Hematopoietic multipotent progenitor cell treated with erythropoietin and hydrocortisone succinate and interleukin-3 and kit ligand, for 4 days (in vitro differentiated cells): ENCODE results near the gene CUTA.

Experiments used
- DNase-seq: peaks from one replicate; pipeline ENCODE4 v3.0.0-alpha.2; 2015

The CUTA gene

DNA sequence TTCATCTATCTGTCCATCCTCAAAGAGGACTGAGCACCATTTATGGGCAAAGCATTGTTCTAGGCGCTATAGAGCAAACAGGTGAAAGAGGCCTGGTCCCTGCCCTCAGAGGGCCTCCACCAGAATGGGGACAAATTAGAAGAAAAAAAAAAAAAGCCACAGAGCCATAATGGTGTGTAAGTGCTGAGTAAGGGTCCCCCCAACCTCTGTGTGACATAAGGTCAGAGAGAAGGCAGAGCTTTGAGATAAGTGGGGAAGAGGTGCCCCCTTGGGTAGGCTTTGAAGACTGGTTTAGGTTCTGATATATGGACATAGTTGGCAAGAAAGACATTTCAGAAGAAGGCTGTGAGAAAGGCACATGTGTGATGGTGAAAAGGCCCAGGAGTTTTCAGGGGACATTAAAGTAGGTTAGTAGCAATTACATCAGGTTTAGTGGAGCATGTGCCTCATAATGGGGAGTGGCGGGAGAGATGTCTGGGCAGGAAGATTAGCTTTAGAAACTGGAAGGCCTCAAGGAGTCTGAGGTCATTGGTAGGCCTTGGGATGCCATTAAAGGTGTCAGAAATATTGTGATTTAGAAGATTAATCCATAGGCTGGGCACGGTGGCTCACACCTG is 21.2 kb upstream of the CUTA start:
- DNase-seq: no peak

DNA sequence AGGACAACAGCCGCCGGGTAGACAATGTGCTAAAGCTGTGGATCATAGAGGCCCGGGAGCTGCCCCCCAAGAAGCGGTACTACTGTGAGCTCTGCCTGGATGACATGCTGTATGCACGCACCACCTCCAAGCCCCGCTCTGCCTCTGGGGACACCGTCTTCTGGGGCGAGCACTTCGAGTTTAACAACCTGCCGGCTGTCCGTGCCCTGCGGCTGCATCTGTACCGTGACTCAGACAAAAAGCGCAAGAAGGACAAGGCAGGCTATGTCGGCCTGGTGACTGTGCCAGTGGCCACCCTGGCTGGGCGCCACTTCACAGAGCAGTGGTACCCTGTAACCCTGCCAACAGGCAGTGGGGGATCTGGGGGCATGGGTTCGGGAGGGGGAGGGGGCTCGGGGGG is 19.8 kb upstream of the CUTA start:
- DNase-seq: no peak

DNA sequence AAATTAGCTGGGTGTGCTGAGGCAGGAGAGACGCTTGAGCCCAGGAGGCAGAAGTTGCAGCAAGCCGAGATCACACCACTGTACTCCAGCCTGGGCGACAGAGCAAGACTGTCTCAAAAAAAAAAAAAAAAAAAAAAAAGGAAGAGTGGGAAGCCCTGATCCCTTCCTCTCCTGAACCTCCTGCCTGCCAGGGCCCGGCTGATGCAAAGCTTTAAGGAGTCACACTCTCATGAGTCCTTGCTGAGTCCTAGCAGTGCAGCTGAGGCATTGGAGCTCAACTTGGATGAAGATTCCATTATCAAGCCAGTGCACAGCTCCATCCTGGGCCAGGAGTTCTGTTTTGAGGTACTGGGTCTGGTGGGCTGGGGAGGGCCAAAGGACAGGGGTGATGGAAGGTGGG is 17.1 kb upstream of the CUTA start:
- no peak for DNase-seq

DNA sequence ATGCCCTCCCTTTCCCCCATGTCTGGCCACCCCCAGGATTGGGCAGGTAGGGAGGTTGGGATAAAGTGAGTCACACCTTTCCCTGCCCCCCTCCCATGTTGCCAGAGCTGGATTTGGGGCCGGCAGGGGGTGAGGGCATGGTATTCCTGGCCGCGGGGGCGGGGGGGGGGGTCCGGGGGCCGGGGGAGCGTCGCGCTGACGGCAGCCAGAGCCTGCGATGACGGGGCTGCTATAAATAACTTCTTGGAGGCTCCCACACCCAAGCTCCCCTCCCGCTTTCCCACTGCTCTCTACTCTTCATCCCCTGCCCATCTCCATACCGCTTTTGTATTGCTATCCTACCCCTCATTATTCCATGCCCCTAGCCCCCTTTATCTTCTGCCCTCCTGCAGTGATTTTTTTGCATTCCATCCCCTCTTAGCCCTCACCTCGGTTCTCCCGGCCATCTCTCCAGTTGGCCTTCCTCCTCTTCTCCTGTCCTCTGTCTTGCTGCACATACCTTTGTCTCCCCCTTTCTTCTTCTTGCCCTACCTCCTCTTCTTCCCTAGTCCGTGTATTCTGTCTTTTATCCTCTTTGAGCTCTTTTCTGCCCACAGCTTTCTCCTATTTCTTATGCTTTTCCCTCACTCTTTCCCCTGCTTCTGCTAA is 15.8 kb upstream of the CUTA start:
- DNase-seq: no peak

DNA sequence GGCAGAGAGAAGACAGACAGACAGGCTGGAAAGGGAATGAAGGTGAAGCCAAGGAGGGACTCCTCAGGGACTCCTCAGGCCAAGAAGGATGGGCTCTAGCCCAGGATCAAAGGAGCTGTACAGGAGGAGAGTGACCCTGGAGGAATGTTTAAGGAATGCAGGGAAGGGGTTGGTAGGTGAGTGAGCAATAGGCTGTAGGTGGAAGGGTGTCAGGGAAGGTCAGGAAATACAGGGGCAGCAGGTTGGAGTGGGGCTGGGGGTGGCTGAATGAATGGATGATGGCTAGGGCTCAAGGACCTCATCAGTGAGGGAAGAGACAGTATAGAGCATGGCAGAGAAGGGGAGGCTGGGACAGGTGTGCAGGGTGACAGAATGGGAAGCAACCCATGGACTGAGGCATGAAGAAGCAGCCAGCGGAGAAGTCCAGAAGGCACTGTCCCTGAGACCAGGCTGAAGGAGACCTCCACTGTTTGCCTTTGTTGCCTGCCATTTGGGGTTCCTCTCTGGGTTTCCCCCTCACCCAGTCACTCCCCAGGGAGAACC is 15.2 kb upstream of the CUTA start:
- no peak for DNase-seq

DNA sequence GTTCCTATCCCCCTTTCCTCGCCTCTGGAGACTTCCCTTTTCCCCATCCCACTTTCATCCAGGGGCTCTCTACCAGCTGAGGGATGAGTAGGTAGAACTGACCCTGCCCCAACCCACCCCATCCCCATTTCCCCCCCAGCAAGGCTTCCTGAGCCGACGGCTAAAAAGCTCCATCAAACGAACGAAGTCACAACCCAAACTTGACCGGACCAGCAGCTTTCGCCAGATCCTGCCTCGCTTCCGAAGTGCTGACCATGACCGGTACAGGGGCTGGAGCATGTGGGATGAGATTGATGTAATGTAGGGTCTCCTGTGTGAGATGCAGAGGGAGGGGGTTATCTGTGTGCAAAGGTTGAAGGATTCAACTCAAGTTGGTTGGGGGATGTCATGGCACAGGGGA is 14.6 kb upstream of the CUTA start:
- DNase-seq: no peak

DNA sequence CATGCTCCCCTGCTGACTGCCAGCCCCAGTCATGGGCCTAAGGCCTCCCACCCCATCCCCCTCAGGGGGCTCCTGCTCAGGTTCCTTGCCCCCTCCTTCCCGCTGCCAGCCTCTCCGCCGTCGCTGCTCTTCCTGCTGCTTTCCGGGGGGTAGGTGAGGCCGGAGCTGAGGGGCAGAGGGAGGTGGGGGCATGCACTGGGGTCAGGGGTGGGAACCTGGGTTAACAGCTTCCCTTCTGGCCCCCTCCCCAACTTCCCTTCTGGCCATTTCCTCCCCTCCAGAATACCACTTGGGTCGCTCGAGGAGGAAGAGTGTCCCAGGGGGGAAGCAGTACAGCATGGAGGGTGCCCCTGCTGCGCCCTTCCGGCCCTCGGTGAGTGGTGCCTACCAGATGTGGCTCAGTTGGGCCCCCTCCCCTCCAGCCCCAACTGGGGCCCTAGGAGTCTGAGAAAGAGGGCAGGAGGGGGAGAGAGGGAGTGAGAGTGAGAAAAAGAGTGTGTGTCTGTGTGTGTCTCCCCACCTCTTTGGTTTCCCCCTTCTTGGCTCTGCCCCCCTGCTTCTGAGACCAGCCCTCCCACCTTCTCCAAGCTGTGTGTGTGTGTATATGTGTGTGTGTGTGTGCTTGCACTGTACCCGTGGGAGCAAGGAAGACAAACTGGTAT is 14.1 kb upstream of the CUTA start:
- peak; percentile 63 for DNase-seq

DNA sequence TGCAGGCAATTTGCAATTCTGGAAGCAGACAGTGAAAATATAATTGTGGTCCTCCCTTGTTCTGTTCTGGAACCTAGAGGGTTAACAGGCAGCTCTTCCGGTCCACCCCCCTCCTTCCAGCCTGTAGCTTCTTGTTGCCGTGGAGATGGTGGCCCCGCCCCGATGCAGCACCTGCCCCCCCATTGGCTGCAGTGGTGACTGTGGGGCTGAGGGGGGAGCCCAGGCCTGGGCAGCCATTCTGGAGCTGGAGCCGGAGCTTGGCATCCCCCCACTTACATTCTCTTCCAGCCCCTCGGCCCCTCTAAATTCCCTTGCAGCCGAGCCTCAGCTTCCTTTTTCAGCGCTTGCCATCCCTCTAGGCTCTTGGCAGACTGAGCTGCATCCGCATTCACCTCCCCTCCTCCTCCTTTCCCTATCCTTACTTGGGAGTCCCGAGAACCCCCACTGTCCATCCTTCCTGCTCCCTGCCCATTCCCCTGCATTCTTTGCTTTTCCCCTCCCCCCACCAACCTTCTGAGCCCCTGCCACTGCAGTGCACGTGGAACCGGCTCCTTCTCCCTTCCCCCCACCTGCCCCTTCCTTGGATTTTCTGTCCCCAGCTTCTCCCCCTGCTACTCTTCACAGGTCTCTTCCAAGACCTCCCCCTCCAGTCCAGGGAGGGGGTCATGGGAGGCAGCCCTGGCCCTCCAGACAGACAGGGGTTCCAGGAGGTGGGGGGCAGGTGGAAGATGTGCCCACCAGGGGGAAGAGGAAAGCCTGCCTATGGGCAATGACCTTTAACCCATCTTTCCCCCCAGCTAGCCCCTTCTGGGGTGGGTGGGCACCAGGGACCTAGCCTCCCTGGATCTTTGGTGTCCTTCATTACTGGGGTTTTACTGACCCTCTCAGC is 13.3 kb upstream of the CUTA start:
- DNase-seq: peak; percentile 95

DNA sequence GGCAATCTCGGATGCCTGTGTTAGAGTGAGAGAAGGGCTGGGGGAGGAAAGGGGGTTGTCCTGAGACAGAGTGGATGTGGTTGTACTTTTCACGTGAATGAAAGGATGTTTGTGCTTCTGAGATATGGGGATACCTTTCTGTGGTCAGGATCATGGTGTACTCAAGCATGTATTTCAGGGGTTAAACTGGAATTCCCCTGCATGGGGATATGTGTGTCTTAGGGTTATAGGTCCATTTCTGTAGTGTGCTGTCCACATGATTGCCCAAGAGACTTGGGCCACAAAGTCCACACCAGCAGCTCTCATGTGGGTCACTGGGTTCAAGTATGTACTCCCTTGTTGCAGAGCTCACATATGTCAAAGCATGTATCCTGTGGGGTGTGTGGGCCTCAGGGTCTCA is 12.4 kb upstream of the CUTA start:
- no peak for DNase-seq

DNA sequence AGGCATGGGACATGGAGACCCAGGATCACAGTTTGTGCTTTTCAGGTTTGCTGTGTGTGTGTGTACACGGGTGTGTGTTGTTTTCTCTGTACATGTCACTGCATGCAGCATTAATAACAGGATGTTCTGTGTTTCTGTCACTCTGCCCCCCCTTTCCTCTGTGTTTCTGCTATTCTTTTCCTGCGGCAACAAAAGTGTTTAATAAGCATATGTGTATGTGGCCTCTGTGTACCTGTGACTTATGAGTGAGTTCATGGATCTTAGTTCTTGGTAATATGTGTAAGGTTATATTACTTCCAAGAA is 11.8 kb upstream of the CUTA start:
- no peak for DNase-seq

DNA sequence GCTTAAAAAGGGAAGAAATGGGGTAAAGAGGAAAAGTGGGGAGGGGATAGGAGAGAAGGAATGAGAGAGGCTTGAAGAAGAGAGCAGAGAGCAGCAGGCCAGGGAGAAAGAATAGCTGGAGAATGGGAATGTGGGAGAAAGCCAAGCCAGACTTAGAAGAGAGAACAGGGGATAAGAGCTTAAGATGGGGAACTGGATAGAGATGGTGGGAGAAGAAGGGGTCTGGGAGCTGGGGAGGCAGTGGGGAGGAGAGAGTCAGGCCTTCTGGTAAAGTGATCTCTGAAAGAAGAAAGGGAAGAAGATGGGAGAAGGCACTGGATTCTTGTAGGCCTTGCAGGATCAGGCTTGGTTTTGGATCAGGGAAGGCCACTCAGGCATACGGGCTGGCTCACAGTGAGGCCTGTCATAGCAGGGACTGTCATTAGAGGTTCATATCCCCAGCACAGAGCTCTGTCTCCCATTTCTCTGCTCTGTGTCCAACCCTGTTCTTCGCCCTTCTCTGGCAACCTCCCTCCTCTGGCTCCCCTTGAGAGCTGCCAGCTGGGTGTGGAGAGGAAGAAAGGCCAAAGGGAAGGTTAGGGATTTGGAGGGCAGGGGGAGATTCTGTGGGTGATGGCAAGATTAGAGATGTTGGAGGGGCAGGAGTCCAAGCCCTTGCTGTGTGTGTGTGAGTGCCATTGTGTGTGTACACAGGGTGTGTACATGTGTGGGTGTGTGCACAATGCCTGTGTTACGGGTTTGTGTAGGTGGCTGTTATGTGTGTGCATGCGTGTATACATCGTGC is 11.3 kb upstream of the CUTA start:
- no peak for DNase-seq

DNA sequence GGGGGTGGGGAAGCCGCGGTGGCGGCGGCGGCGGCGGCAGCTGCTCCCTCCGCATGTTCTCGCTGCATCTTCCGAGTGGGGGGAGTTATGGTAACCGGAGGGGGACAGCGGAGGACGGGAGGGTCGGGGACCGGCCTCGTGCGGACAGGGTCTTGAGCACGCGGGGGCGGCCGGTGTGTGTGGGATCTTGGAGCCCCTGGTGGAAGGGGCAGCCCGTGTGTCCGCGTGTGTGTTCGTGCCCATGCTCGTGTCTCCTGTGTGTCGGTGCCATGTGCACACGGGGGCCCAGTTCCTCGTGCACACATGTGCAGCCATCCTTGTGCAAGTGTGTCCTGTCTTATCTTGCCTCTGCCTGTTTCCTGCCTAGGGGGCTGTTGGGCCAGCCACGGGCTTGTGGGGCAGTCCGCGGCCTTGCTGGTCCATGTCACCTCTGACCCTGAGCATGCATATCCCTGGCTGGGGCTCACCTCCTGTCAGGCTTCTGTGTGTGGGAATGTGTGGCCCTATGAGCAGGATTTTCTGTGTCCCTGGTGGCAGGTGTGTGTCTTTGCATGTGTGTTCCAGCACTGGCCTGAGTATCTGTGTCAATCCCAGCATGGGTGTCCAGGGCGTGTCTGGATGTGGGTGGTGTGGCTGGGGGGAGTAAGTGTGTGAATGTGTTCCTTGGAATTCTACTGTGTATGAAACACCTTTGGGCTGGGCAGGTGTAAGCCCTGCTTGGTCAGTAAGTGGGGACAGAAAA is 10.5 kb upstream of the CUTA start:
- DNase-seq: peak; percentile 92

DNA sequence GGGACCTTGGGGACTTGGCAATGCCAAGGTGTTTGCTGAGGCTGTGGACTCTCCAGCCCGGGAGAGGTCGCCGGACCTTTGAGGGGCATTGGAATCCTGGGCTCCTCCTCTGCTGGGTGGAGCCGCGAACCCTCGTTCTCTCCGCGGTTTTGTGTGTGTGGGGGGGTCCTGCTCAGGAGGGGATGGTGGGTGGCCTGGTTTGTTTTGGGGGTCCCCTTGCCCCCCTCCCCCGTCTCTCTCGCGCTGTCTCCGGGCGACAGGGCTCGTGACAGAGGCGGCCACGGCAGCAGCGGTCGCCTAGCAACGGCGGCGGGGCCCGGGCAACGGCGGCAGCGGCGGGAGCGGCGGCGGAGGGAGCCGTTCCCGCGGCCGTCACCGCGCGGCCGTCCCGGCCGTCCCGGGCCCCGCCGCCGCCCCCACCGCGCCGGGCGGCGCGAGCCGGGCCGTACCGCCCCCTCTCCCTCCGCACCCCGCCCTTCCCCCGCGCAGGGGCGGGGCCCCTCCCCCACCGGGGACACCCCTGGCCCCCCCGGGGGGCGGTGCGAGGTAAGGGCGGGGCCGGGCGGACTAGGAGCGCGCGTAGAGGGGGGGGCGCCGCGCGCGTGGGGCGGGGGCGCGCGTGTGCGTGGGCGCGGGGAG is 9.8 kb upstream of the CUTA start:
- peak; percentile 68 for DNase-seq

DNA sequence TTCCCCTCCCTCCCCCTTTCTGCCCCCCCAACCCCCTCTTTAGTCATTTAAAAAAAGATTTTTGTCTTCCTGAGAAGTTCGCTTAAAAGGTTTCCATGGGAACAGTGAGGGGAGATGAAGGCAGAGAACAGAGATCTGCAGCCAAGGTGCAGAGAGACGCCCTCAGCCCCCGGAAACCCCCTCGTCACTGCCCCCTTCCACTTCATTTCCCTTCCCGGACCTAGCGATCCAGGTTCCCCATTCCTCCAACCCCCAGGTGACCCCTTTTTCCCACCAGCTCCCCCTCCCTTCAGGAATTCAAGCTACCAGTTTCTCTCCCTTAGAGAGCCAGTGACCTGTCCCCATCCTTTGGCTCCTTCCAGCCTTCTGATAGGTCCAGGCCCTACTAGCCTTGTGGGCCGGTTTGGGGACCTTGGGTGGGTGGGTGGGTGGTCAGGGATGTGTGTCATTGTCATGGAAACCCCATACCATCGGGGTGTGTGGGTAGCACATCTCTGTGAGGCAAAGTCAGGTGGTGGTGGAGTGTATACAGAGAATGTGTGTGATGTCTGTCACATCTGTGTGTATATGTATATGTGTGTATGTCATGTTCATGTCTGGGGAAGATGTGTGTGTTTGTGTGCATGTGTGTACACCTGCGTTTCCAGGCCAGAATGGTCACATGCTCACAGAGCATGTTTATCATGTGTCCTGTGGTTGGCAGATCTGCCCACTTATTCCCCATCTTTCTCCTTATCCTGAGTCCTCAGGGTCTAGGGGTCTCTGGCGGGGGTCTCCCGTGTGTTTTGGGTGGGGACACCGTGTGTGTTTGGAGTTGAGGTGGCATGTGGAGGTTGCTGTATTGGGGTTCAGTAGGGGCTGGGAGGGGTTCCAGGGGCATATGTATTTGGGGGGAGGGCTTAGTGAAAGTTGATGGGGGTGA is 8.9 kb upstream of the CUTA start:
- peak; percentile 47 for DNase-seq

DNA sequence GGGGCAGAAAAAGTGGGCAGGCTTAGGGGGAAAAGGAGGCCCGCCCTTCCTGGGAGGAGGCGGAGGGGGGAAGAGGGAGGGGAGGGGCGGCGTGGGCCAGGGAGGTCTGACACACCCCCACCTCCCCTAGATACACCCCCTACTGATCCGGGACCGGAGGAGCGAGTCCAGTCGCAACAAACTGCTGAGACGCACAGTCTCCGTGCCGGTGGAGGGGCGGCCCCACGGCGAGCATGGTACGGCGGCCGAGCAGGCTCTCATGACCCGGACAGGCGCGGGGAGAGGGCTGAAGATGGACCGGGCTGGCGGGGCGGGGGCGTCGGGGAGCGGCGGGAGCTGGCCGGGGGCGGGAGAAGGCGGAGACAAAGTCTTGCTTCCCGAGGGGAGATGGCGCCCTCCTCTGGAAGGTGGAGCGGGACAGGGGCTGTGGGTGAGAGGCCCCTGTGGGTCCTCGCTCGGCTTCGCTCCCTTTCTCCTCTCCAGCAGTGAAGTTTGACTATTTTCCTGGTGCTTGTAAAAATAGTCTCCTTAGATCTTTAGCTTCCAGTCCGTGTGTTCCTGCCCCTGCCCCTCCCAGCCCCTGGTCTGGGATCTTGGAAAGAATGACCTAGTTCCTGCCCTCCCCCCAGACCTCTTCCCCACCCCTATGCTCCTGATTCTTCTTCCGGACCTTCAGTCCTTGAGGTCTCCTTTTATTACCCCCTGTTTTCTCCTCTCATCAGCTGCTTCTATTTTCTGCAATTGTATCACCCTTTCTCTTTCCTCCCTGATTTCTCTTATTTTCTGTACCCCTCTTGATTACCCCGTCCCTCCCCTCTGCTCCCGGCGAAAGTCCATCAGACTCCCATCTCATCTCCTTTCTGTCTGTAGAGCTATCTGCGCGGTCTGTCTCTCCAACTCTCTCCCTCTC is 8.0 kb upstream of the CUTA start:
- DNase-seq: peak; percentile 95

DNA sequence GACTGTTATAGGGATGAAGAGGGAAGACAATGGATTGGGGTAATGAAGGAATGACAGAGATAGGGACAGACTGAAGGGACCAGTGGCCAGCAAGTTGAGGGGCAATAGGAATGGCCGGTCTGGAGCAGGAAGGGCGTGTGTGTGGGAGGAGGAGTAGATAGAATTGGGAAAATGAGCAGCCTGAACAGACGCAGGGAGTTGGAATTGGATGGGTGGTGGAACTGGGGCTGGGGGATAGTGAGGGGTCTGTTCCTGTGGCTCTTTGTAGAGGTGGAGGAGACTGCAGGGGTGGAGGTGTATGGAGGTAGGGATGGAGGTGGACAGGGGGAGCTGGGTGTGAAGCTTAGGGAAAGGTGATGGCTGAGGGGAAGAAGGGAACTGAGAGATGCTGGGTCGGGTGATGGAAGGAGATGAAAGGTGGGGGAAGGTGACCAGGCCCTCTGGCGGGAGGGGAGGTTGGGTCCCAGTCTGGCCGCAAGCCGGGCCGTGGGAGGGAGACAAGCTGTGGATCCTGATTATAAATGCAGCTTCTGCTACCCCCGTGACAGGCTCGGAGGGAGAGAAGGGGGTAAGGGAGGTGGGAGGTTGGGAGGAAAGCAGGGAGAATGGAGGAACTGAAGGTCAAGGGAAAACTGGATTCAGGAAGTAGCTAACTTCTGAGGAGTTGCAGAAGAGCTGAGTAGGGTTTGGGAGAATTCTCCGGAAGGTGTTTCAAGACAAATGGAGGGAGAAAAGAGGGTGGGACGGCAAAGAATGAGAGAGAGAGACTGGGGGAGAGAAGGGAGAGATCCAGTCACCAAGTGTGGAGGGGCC is 7.2 kb upstream of the CUTA start:
- DNase-seq: no peak

DNA sequence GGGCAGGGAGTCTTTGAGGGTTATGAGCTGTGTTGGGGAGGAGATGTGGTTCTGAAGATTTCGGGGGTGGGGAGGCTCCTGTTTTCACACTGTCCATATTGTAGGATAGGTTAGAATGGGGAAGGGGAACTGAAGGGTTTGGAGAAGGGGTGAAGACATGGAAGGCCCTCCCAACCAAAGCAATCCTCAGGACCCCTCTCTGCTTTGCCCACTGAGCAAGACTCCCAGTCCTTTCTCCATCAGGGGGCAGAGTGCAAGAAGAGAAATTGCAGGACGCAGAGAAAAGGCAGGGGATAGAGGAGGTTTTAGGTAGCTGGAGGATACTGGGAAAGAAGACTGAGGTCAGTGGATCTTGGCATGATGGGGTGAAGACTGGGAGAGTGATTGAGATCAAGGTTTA is 5.9 kb upstream of the CUTA start:
- DNase-seq: no peak

DNA sequence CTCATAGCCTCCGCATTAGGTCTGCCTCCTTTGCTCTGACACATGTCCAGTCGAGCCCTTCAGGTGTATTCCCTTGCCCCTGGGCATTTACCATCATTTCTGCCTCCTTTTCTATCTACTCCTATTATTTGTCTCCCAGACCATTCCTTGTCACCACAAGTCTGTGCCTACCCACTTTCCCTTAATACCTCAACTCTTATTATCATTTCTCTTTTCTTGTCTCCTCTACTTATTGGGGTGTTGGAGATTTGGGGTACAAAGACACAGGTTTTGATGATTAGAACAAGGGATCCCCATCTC is 3.4 kb upstream of the CUTA start:
- no peak for DNase-seq
